ENCODE measurements around the gene KRTAP10-9. TPM values are rescaled to one million over a fixed set of nuclear protein-coding genes. Genes with fewer than 3 reads are reported as not detected.
"Not testable (repeated sequence)": the region's sequence is repeated elsewhere in the genome, so short reads cannot be mapped to it uniquely, and the experiment has no call there.

Gene KRTAP10-9
- total RNA-seq, 4 donors from 2014 or later = not detected

- ATAC-seq (no peak), DNase-seq (no peak)
- no peak overlapping the region for H3K4me3 ChIP-seq
- in situ Hi-C loops (cut with MboI; ENCODE audit: low sequenced_read_pairs in 4 of 4) (no loop called here), intact Hi-C loops (cut with DNase I; ENCODE audit: low total_unique reads) (no loop called here)
- no peak overlapping the region for H3K27ac ChIP-seq
- no peaks in the 10 kb centered on the region for H3K4me1 ChIP-seq
- TF ChIP-seq, protein P1, sequence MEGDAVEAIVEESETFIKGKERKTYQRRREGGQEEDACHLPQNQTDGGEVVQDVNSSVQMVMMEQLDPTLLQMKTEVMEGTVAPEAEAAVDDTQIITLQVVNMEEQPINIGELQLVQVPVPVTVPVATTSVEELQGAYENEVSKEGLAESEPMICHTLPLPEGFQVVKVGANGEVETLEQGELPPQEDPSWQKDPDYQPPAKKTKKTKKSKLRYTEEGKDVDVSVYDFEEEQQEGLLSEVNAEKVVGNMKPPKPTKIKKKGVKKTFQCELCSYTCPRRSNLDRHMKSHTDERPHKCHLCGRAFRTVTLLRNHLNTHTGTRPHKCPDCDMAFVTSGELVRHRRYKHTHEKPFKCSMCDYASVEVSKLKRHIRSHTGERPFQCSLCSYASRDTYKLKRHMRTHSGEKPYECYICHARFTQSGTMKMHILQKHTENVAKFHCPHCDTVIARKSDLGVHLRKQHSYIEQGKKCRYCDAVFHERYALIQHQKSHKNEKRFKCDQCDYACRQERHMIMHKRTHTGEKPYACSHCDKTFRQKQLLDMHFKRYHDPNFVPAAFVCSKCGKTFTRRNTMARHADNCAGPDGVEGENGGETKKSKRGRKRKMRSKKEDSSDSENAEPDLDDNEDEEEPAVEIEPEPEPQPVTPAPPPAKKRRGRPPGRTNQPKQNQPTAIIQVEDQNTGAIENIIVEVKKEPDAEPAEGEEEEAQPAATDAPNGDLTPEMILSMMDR (IDR thresholded peaks at IDR 0.05 in 4 of 5, conservative IDR thresholded peaks at IDR 0.05 in 1 of 5) = no peak
- TF ChIP-seq POLR2A (IDR thresholded peaks at IDR 0.05) = no peak
- H3K9me3 ChIP-seq = peaks cover 0 to 12% (median 0%) of the 10 kb centered on the region in 3 donors
- H3K27me3 ChIP-seq = peaks cover 5 to 33% (median 17%) of the 10 kb centered on the region in 3 donors
- no peaks in the 10 kb centered on the region for H3K36me3 ChIP-seq
Measured at GRCh38 chr21:44585892-44586291, 41.0 kb upstream of the KRTAP10-9 start.

- H3K27me3 ChIP-seq = peaks cover 14 to 36% (median 23%) of the 10 kb centered on the region in 3 donors
- DNase-seq = no peak
- no peak overlapping the region for H3K4me3 ChIP-seq
- ATAC-seq = no peak
- in situ Hi-C loops (cut with MboI; ENCODE audit: low sequenced_read_pairs in 4 of 4) (no loop called here), intact Hi-C loops (cut with DNase I; ENCODE audit: low total_unique reads) (no loop called here)
- no peaks in the 10 kb centered on the region for H3K36me3 ChIP-seq
- H3K9me3 ChIP-seq = no peaks in the 10 kb centered on the region
- TF ChIP-seq, protein P1 (IDR thresholded peaks at IDR 0.05 in 4 of 5, conservative IDR thresholded peaks at IDR 0.05 in 1 of 5) = no peak
- TF ChIP-seq POLR2A (IDR thresholded peaks at IDR 0.05) = no peak
- no peak overlapping the region for H3K27ac ChIP-seq
- no peaks in the 10 kb centered on the region for H3K4me1 ChIP-seq
Measured at GRCh38 chr21:44589094-44589493, 37.8 kb upstream of the KRTAP10-9 start.

- no peak for DNase-seq
- TF ChIP-seq, protein P1 (IDR thresholded peaks at IDR 0.05 in 4 of 5, conservative IDR thresholded peaks at IDR 0.05 in 1 of 5) = no peak
- no peak for TF ChIP-seq POLR2A (IDR thresholded peaks at IDR 0.05)
- Histone ChIP-seq H3K9me3 (no peaks in the 10 kb centered on the region), H3K4me3 (no peak overlapping the region), H3K27me3 (peaks cover 19 to 38% (median 23%) of the 10 kb centered on the region in 3 donors), H3K36me3 (no peaks in the 10 kb centered on the region), H3K27ac (no peak overlapping the region), H3K4me1 (no peaks in the 10 kb centered on the region)
- ATAC-seq = no peak
- intact Hi-C loops (cut with DNase I; ENCODE audit: low total_unique reads) (no loop called here), in situ Hi-C loops (cut with MboI; ENCODE audit: low sequenced_read_pairs in 4 of 4) (no loop called here)
Measured at GRCh38 chr21:44589586-44590305, 37.1 kb upstream of the KRTAP10-9 start.

- intact Hi-C loops (cut with DNase I; ENCODE audit: low total_unique reads) = no loop called here
- DNase-seq (no peak), ATAC-seq (no peak)
- H3K4me3 ChIP-seq = no peak overlapping the region
- no peaks in the 10 kb centered on the region for H3K9me3 ChIP-seq
- peaks cover 19 to 37% (median 23%) of the 10 kb centered on the region in 3 donors for H3K27me3 ChIP-seq
- TF ChIP-seq, protein P1 (IDR thresholded peaks at IDR 0.05 in 4 of 5, conservative IDR thresholded peaks at IDR 0.05 in 1 of 5) = no peak
- no peak for TF ChIP-seq POLR2A (IDR thresholded peaks at IDR 0.05)
- in situ Hi-C loops (cut with MboI; ENCODE audit: low sequenced_read_pairs in 4 of 4) = no loop called here
- no peak overlapping the region for H3K27ac ChIP-seq
- H3K4me1 ChIP-seq = no peaks in the 10 kb centered on the region
- H3K36me3 ChIP-seq = no peaks in the 10 kb centered on the region
Measured at GRCh38 chr21:44590311-44590721, 36.6 kb upstream of the KRTAP10-9 start.

DNA sequence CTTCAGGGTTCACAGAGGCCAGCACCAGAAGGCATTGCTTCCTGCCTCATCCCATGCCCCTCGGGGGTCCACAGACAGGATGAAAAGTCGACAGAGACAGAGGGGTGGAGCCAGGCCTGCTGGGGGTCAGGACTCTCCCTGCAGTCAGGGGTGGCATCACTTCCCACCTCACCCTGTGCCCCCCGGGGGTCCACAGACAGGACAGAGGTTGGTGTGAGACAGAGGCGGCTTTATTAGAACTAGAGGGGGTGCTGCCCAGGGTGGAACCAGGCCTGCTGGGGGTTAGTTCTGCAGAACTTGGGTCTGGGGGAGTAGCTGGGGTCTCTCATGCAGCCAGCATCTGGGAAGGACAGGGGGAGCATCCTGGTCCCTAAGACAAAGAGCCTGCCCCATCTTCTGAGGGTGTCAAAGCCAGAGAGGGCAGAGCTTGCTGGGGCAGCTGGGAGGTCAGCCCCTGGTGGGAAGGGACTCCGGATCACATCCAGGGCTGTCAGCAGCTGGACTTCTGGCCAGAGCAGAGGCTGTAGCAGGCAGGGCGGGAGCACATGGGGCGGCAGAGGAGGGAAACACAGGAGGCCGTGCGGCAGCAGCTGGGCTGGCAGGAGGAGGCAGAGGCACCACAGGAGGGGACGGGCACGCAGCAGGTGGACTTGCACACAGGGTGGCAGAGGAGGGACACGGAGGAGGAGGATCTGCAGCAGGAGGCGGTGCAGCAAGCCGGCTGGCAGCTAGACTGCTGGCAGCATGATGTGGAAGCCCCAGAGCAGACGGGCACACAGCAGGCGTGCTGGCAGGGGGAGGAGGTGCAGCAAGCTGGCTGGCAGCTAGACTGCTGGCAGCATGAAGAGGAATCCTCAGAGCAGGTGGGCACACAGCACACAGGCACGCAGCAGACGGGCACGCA, 35.7 kb upstream of the KRTAP10-9 start:
- peaks cover 19 to 35% (median 20%) of the 10 kb centered on the region in 3 donors for H3K27me3 ChIP-seq
- in situ Hi-C loops (cut with MboI; ENCODE audit: low sequenced_read_pairs in 4 of 4); ATAC-seq; H3K27ac ChIP-seq; DNase-seq; H3K4me3 ChIP-seq; intact Hi-C loops (cut with DNase I; ENCODE audit: low total_unique reads); H3K4me1 ChIP-seq; H3K9me3 ChIP-seq; H3K36me3 ChIP-seq: not testable (repeated sequence)

- intact Hi-C loops (cut with DNase I; ENCODE audit: low total_unique reads); in situ Hi-C loops (cut with MboI; ENCODE audit: low sequenced_read_pairs in 4 of 4); H3K4me1 ChIP-seq; ATAC-seq; H3K9me3 ChIP-seq; H3K4me3 ChIP-seq; H3K27ac ChIP-seq; DNase-seq; H3K36me3 ChIP-seq: not testable (repeated sequence)
- H3K27me3 ChIP-seq = peaks cover 19 to 35% (median 20%) of the 10 kb centered on the region in 3 donors
Measured at GRCh38 chr21:44591801-44592130, 35.1 kb upstream of the KRTAP10-9 start.
